Keratinocyte (primary cell): ENCODE measurements around the gene ABCB11.

Experiments used
- EZH2 ChIP-seq: IDR thresholded peaks from one replicate; pipeline ENCODE4 v1.6.1; 2012; ENCODE audit warnings: inconsistent platforms, mild to moderate bottlenecking, low read length, moderate library complexity
- TF ChIP-seq, protein P1 (sequence below), 3 experiments: IDR thresholded peaks in 1 of 3; conservative IDR thresholded peaks in 1 of 3; optimal IDR thresholded peaks in 1 of 3; 2 replicates in 2 of 3; 3 replicates in 1 of 3; pipeline versions ENCODE3 to v1.5.1; 2011; ENCODE audit warnings: low read length in 3 of 3, mild to moderate bottlenecking in 3 of 3, moderate library complexity in 2 of 3, control low read depth in 1 of 3, inconsistent platforms in 1 of 3; ENCODE audit not compliant: insufficient read depth in 2 of 3; ENCODE audit errors: extremely low read depth in 1 of 3

GRCh38 chr2:168907940-168908662, 123.0 kb downstream of the ABCB11 start:
- no peak for TF ChIP-seq EZH2
- TF ChIP-seq, protein P1, sequence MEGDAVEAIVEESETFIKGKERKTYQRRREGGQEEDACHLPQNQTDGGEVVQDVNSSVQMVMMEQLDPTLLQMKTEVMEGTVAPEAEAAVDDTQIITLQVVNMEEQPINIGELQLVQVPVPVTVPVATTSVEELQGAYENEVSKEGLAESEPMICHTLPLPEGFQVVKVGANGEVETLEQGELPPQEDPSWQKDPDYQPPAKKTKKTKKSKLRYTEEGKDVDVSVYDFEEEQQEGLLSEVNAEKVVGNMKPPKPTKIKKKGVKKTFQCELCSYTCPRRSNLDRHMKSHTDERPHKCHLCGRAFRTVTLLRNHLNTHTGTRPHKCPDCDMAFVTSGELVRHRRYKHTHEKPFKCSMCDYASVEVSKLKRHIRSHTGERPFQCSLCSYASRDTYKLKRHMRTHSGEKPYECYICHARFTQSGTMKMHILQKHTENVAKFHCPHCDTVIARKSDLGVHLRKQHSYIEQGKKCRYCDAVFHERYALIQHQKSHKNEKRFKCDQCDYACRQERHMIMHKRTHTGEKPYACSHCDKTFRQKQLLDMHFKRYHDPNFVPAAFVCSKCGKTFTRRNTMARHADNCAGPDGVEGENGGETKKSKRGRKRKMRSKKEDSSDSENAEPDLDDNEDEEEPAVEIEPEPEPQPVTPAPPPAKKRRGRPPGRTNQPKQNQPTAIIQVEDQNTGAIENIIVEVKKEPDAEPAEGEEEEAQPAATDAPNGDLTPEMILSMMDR (optimal IDR thresholded peaks at IDR 0.05 in 1 of 3, IDR thresholded peaks at IDR 0.05 in 1 of 3, conservative IDR thresholded peaks at IDR 0.05 in 1 of 3; ENCODE audit: extremely low read depth in 1 of 3, insufficient read depth in 2 of 3, low read length in 3 of 3) = no peak
